ENCODE measurements around the gene C2orf68. TPM values are rescaled to one million over a fixed set of nuclear protein-coding genes. Genes with fewer than 3 reads are reported as not detected.
"Not testable (repeated sequence)": the region's sequence is repeated elsewhere in the genome, so short reads cannot be mapped to it uniquely, and the experiment has no call there.

C2orf68 gene
- total RNA-seq, 1 donor from 2014 or later, result 40.8 TPM

GRCh38 chr2:85605406-85606115, 6.3 kb downstream of the C2orf68 start:
- peak overlapping the region; percentile 70 for H3K27ac Mint-ChIP-seq (ENCODE audit: unreplicated experiment)
- peaks cover 12% of the 10 kb centered on the region for H3K36me3 Mint-ChIP-seq (ENCODE audit: unreplicated experiment)
- H3K9me3 Mint-ChIP-seq (ENCODE audit: unreplicated experiment), result no peaks in the 10 kb centered on the region
- H3K4me1 Mint-ChIP-seq (ENCODE audit: unreplicated experiment), result peaks cover 55% of the 10 kb centered on the region
- H3K4me3 Mint-ChIP-seq (ENCODE audit: unreplicated experiment), result peak overlapping the region; percentile 26
- no peaks in the 10 kb centered on the region for H3K27me3 Mint-ChIP-seq (ENCODE audit: unreplicated experiment)
- TF ChIP-seq CTCF (IDR thresholded peaks at IDR 0.05), result no peak
- DNase-seq (ENCODE audit: extremely low spot score, unreplicated experiment), result no peak

GRCh38 chr2:85604568-85605339, 7.1 kb downstream of the C2orf68 start:
- Mint-ChIP-seq H3K9me3 (ENCODE audit: unreplicated experiment) (no peaks in the 10 kb centered on the region), H3K4me1 (ENCODE audit: unreplicated experiment) (peaks cover 50% of the 10 kb centered on the region), H3K27ac (ENCODE audit: unreplicated experiment) (peak overlapping the region; percentile 70), H3K4me3 (ENCODE audit: unreplicated experiment) (peak overlapping the region; percentile 26), H3K27me3 (ENCODE audit: unreplicated experiment) (no peaks in the 10 kb centered on the region), H3K36me3 (ENCODE audit: unreplicated experiment) (peaks cover 12% of the 10 kb centered on the region)
- DNase-seq (ENCODE audit: extremely low spot score, unreplicated experiment), result no peak
- no peak for TF ChIP-seq CTCF (IDR thresholded peaks at IDR 0.05)

- Mint-ChIP-seq H3K4me3 (ENCODE audit: unreplicated experiment) (peak overlapping the region; percentile 84), H3K27ac (ENCODE audit: unreplicated experiment) (peak overlapping the region; percentile 91), H3K4me1 (ENCODE audit: unreplicated experiment) (peaks cover 47% of the 10 kb centered on the region), H3K36me3 (ENCODE audit: unreplicated experiment) (peaks cover 11% of the 10 kb centered on the region)
- not testable (repeated sequence) for H3K27me3 Mint-ChIP-seq (ENCODE audit: unreplicated experiment); H3K9me3 Mint-ChIP-seq (ENCODE audit: unreplicated experiment); DNase-seq (ENCODE audit: extremely low spot score, unreplicated experiment)
Observed at GRCh38 chr2:85604133-85604444, 7.8 kb downstream of the C2orf68 start.

- H3K36me3 Mint-ChIP-seq (ENCODE audit: unreplicated experiment), result peaks cover 8% of the 10 kb centered on the region
- peak; percentile 46 for TF ChIP-seq CTCF (IDR thresholded peaks at IDR 0.05)
- peaks cover 42% of the 10 kb centered on the region for H3K4me1 Mint-ChIP-seq (ENCODE audit: unreplicated experiment)
- H3K27me3 Mint-ChIP-seq (ENCODE audit: unreplicated experiment), result no peaks in the 10 kb centered on the region
- DNase-seq (ENCODE audit: extremely low spot score, unreplicated experiment), result peak; percentile 96
- H3K27ac Mint-ChIP-seq (ENCODE audit: unreplicated experiment), result peak within 1 kb of the TSS; percentile 91
- no peaks in the 10 kb centered on the region for H3K9me3 Mint-ChIP-seq (ENCODE audit: unreplicated experiment)
- H3K4me3 Mint-ChIP-seq (ENCODE audit: unreplicated experiment), result peak within 1 kb of the TSS; percentile 84
Observed at GRCh38 chr2:85602476-85603234, 9.2 kb downstream of the C2orf68 start, which contains the start of gene TMEM150A. TSS of gene TMEM150A (minus strand) at chr2:85602698. CDS start at chr2:85601948, 750 bp downstream.

GRCh38 chr2:85601771-85602475, 9.9 kb downstream of the C2orf68 start:
- Mint-ChIP-seq H3K4me1 (ENCODE audit: unreplicated experiment) (peaks cover 41% of the 10 kb centered on the region), H3K27ac (ENCODE audit: unreplicated experiment) (peak overlapping the region; percentile 57), H3K36me3 (ENCODE audit: unreplicated experiment) (peaks cover 7% of the 10 kb centered on the region), H3K4me3 (ENCODE audit: unreplicated experiment) (peak overlapping the region; percentile 82), H3K9me3 (ENCODE audit: unreplicated experiment) (no peaks in the 10 kb centered on the region), H3K27me3 (ENCODE audit: unreplicated experiment) (no peaks in the 10 kb centered on the region)
- peak; percentile 87 for DNase-seq (ENCODE audit: extremely low spot score, unreplicated experiment)
- no peak for TF ChIP-seq CTCF (IDR thresholded peaks at IDR 0.05)

All from osteocyte (in vitro differentiated cells).